Mesothelial cell of epicardium (in vitro differentiated cells): ENCODE results near the gene ENDOU. TPM values are rescaled to one million over a fixed set of nuclear protein-coding genes. Genes with fewer than 3 reads are reported as not detected.
A peak's percentile ranks its signal among the peaks of the same experiment; 100 is the strongest.

ENCODE experiments used
- DNase-seq, 2 experiments: peaks; one replicate each; pipeline ENCODE4 v3.0.0; 2021; ENCODE audit warnings: low spot score in 2 of 2; ENCODE audit not compliant: unreplicated experiment in 2 of 2
- H3K27ac Mint-ChIP-seq: 2 replicates; pipeline ENCODE4 v1.8.0; 2021; ENCODE audit warnings: mixed read lengths
- H3K27me3 Mint-ChIP-seq: 2 replicates; pipeline ENCODE4 v1.8.0; 2021; ENCODE audit warnings: low read depth, mixed read lengths
- H3K36me3 Mint-ChIP-seq: 2 replicates; pipeline ENCODE4 v1.8.0; 2021; ENCODE audit warnings: mixed read lengths
- H3K4me1 Mint-ChIP-seq: 2 replicates; pipeline ENCODE4 v1.8.0; 2021; ENCODE audit warnings: mixed read lengths
- H3K4me3 Mint-ChIP-seq: 2 replicates; pipeline ENCODE4 v1.8.0; 2021; ENCODE audit warnings: mild to moderate bottlenecking, moderate library complexity, mixed read lengths
- H3K9me3 Mint-ChIP-seq: 2 replicates; pipeline ENCODE4 v1.8.0; 2021; ENCODE audit warnings: mixed read lengths
- CTCF ChIP-seq: fragments of 200-600 bp; sonication (generic); IDR thresholded peaks from one replicate; pipeline ENCODE4 v1.5.0; 2021; ENCODE audit warnings: antibody characterized with exemption; ENCODE audit not compliant: unreplicated experiment
- total RNA-seq: library from RNA; stranded (reverse); gene quantifications from 3 replicates; pipeline ENCODE4 v1.2.1, GENCODE V29; 2021

Gene ENDOU
- total RNA-seq, 1 donor from 2014 or later: 0.51 TPM

DNA sequence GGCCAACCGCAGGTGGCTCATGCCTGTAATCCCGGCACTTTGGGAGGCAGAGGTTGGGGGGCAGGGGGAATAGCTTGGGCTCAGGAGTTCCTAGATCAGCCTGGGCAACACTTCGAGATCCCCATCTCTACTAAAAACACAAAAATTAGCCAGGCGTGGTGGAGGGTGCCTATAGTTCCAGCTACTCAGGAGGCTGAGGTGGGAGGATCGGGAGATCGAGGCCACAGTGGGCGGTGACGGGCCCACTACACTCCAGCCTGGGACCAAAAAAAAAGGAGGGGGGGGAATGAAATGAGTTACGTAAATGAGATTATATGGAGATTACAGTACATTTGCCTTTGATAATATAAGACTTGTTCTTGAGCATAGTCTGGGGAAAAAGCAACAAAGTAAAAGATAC lies 20.6 kb downstream of the ENDOU start:
- TF ChIP-seq CTCF: no peak
- Mint-ChIP-seq H3K4me3 (peak overlapping the region; percentile 93), H3K27ac (peak overlapping the region; percentile 68), H3K9me3 (no peaks in the 10 kb centered on the region), H3K4me1 (peaks cover 35% of the 10 kb centered on the region), H3K27me3 (no peaks in the 10 kb centered on the region), H3K36me3 (peaks cover 5% of the 10 kb centered on the region)
- DNase-seq: no peak

GRCh38 chr12:47700263-47700662 lies 25.0 kb downstream of the ENDOU start:
- no peaks in the 10 kb centered on the region for H3K9me3 Mint-ChIP-seq
- peaks cover 15% of the 10 kb centered on the region for H3K4me1 Mint-ChIP-seq
- H3K4me3 Mint-ChIP-seq: no peak overlapping the region
- TF ChIP-seq CTCF: no peak
- peaks cover 18% of the 10 kb centered on the region for H3K36me3 Mint-ChIP-seq
- H3K27ac Mint-ChIP-seq: no peak overlapping the region
- no peak for DNase-seq
- no peaks in the 10 kb centered on the region for H3K27me3 Mint-ChIP-seq

DNA sequence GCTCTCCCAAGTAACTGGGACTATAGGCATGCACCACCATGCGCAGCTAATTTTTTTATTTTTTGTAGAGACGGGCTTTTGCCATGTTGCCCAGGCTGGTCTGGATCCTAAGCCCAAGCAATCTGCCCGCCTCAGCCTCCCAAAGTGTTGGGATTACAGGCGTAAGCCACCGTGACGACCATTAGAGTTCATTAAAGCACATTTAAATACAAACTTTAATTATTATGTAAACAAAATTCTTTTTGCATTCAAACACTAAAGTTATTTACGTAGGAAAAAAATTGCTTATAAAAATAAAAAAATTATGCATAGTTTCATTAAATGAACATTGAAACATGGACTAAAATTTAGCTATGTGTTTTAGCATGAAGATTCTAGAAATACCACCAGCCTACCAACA lies 26.7 kb downstream of the ENDOU start:
- Mint-ChIP-seq H3K4me3 (no peak overlapping the region), H3K4me1 (peaks cover 4% of the 10 kb centered on the region), H3K36me3 (peaks cover 28% of the 10 kb centered on the region), H3K27ac (no peak overlapping the region), H3K27me3 (no peaks in the 10 kb centered on the region), H3K9me3 (no peaks in the 10 kb centered on the region)
- no peak for TF ChIP-seq CTCF
- DNase-seq: no peak

DNA sequence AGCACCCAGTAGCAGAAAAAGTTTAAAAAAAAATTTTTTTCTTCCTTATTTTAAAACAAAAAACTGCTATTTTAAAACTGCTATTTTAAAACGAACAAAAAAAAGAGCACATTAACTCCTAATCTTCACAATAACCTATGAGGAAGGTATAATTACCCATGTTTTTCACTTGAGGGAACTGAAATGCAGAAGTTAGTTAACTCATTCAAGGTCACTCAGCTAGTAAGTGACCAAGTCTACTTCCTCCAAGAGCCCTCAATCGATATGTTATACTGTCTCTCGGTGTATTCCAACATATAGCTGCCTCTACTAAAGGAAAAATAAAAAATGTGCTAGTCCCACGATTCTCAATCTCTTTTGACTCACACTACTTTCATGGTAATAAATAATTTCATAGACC lies 27.2 kb downstream of the ENDOU start:
- no peaks in the 10 kb centered on the region for H3K9me3 Mint-ChIP-seq

GRCh38 chr12:47689215-47689614 lies 36.1 kb downstream of the ENDOU start:
- peaks cover 36% of the 10 kb centered on the region for H3K36me3 Mint-ChIP-seq

More for the DNA sequence above, 27.2 kb downstream of the ENDOU start:
- Mint-ChIP-seq H3K27me3 (no peaks in the 10 kb centered on the region), H3K36me3 (peaks cover 34% of the 10 kb centered on the region), H3K4me3 (no peak overlapping the region), H3K4me1 (no peaks in the 10 kb centered on the region), H3K27ac (no peak overlapping the region)
- no peak for TF ChIP-seq CTCF
- no peak for DNase-seq

More at GRCh38 chr12:47689215-47689614, 36.1 kb downstream of the ENDOU start:
- H3K27me3 Mint-ChIP-seq: no peaks in the 10 kb centered on the region
- no peak overlapping the region for H3K4me3 Mint-ChIP-seq
- H3K27ac Mint-ChIP-seq: no peak overlapping the region
- TF ChIP-seq CTCF: no peak
- no peaks in the 10 kb centered on the region for H3K4me1 Mint-ChIP-seq
- peaks cover 9% of the 10 kb centered on the region for H3K9me3 Mint-ChIP-seq
- no peak for DNase-seq
